RPMI7951 (cell line): ENCODE results near the gene PSTPIP1. TPM values are rescaled to one million over a fixed set of nuclear protein-coding genes. Genes with fewer than 3 reads are reported as not detected.

Experiments
- DNase-seq: peaks from one replicate; pipeline ENCODE4 v3.0.0-alpha.2; 2012; ENCODE audit warnings: low read depth
- total RNA-seq: library from RNA; depleted of rRNA; stranded (reverse); fragments of >200 nt; shearing (Covaris generic); gene quantifications from 2 replicates; pipeline ENCODE4 v1.2.3, GENCODE V29; 2014; rRNA removed

PSTPIP1 gene
- total RNA-seq, 1 experiment from 2014 or later, result not detected

- no peak for DNase-seq
These were observed 75.2 kb downstream of the PSTPIP1 start for GRCh38 chr15:77070180-77070494.

- peak; percentile 90 for DNase-seq
These were observed 75.8 kb downstream of the PSTPIP1 start, which contains the start of gene TSPAN3 for GRCh38 chr15:77070495-77071304. Gene TSPAN3, minus strand, starts transcription at chr15:77071109. Its CDS starts 155 bp downstream, at chr15:77070954.

GRCh38 chr15:77071305-77072223, 76.6 kb downstream of the PSTPIP1 start:
- no peak for DNase-seq

GRCh38 chr15:77074350-77074749, 79.4 kb downstream of the PSTPIP1 start:
- DNase-seq, result no peak

- DNase-seq, result peak; percentile 77
These were observed 80.6 kb downstream of the PSTPIP1 start for GRCh38 chr15:77075528-77075927.

- DNase-seq, result peak; percentile 5
These were observed 81.5 kb downstream of the PSTPIP1 start for GRCh38 chr15:77076323-77076915.

- no peak for DNase-seq
These were observed 87.0 kb downstream of the PSTPIP1 start for GRCh38 chr15:77081971-77082370.

- peak; percentile 75 for DNase-seq
These were observed 88.6 kb downstream of the PSTPIP1 start for GRCh38 chr15:77083381-77084160.

- DNase-seq, result no peak
These were observed 89.5 kb downstream of the PSTPIP1 start for GRCh38 chr15:77084436-77084835.

- DNase-seq, result peak; percentile 72
These were observed 90.4 kb downstream of the PSTPIP1 start for GRCh38 chr15:77085297-77085696.

Other genes with a start within 250 kb of the PSTPIP1 start
- gene SCAPER, start 89.8 kb upstream of the PSTPIP1 start, total RNA-seq, result 10.6 and 13.9 TPM in 2 replicates
- gene RCN2, start 63.4 kb upstream of the PSTPIP1 start, total RNA-seq, result 122 and 145 TPM in 2 replicates
- 248 and 261 TPM in 2 replicates for gene TSPAN3, start 76.0 kb downstream of the PSTPIP1 start, total RNA-seq